Fibroblast of mammary gland (primary cell): ENCODE results near the gene TCP11.

Experiments
- DNase-seq: peaks from one replicate; pipeline ENCODE4 v3.0.0-alpha.2; 2010; ENCODE audit warnings: low read depth
- H3K4me3 ChIP-seq: 2 replicates; pipeline ENCODE4 v1.5.1; 2011; ENCODE audit warnings: low read depth, mild to moderate bottlenecking, low read length, moderate library complexity; ENCODE audit not compliant: control insufficient read depth
- TF ChIP-seq, protein P1 (sequence below): conservative IDR thresholded peaks from 2 replicates; pipeline ENCODE4 v1.5.1; 2011; ENCODE audit warnings: low read depth, low read length, inconsistent platforms; ENCODE audit not compliant: control insufficient read depth, insufficient read depth

Gene TCP11

DNA sequence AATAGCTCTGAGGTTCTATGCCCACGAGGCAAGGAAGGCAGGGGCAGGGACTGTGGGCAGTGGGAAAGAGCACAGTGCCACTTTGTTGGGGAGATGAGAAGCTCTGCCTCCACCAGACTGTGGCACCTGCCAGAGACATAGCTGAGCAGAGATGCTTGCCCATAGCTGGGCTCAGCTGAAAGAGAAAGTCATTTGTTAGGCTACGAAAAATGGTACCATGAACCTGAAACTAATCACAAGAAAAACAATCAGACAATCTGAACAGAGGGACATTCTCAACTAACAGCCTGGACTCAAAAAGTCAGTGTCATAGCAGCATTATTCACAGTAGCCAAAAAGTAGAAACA lies 32.9 kb upstream of the TCP11 start:
- DNase-seq = no peak
- TF ChIP-seq, protein P1, sequence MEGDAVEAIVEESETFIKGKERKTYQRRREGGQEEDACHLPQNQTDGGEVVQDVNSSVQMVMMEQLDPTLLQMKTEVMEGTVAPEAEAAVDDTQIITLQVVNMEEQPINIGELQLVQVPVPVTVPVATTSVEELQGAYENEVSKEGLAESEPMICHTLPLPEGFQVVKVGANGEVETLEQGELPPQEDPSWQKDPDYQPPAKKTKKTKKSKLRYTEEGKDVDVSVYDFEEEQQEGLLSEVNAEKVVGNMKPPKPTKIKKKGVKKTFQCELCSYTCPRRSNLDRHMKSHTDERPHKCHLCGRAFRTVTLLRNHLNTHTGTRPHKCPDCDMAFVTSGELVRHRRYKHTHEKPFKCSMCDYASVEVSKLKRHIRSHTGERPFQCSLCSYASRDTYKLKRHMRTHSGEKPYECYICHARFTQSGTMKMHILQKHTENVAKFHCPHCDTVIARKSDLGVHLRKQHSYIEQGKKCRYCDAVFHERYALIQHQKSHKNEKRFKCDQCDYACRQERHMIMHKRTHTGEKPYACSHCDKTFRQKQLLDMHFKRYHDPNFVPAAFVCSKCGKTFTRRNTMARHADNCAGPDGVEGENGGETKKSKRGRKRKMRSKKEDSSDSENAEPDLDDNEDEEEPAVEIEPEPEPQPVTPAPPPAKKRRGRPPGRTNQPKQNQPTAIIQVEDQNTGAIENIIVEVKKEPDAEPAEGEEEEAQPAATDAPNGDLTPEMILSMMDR = no peak
- H3K4me3 ChIP-seq = no peak overlapping the region

DNA sequence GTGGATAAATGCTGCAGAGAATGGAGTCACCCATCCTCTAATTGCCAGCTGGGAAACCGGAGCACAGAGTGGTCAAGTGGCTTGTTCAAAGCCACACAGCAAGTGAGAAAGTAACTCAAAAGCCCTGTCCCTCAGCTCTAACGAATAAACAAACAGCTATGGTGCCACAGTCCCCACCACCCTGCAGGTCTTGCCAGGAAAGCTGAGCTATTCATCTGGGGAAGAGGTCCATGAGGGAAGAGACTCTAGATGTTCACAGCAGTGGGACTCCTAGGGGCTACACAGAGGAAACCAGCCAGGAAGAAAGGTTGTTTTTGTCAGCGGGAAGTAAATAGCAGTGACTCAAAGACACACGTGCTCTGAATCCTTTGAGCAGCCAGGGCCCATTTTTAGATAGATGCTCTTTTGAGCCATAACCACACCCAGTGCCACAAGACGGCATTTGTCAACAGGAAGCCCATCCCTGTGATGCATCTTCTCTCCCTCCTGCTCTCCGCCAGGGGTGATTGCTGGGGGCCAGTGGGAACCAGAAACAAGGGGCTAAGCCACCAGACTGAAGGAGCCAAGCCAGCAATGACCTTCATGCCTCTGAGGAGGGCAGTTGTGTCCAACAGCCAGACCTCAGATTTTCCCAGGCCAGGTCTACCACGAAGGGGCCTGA lies 32.4 kb upstream of the TCP11 start:
- peak; percentile 43 for DNase-seq

DNA sequence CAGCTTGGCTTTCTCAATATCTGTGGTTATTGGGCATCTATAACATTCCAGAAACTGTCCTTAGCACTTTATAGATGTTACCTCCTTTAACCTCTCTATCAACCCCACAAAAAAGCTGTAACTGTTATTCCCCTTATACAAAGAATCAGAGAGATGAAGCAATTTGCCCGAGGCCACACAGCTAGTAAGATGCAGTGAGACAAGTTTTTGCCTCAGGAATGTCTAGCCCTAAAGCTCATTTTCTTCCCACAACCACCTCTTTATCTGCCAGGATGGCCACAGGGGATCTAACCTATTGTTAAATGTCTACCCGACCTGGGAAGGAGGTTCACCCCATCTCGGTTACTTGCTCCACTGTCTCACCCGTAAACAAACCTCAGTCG lies 31.9 kb upstream of the TCP11 start:
- TF ChIP-seq, protein P1 = no peak
- no peak for DNase-seq
- H3K4me3 ChIP-seq = no peak overlapping the region

More for the DNA sequence above, 32.4 kb upstream of the TCP11 start:
- H3K4me3 ChIP-seq = no peak overlapping the region
- TF ChIP-seq, protein P1 = no peak

DNA sequence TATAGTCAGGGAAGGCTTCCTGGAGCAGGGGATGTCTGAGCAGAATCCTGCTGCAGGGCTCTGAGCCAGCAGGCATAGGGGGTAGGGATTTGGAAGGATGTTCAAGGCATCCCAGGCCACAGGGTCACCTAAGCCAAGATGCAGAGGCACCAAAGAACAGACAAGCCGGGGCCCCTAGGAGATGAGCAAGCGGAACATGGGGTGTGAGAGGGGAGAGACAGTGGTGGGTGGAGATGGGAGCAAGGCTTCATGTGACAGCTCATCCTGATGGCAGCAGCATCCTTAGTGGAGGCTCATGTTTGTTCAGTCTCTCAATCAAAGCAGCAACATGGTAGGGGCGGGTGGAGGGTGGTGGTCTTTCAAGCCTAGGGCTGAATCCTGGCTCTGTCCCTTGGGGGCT lies 29.8 kb upstream of the TCP11 start:
- DNase-seq = no peak
- no peak overlapping the region for H3K4me3 ChIP-seq
- TF ChIP-seq, protein P1 = no peak

DNA sequence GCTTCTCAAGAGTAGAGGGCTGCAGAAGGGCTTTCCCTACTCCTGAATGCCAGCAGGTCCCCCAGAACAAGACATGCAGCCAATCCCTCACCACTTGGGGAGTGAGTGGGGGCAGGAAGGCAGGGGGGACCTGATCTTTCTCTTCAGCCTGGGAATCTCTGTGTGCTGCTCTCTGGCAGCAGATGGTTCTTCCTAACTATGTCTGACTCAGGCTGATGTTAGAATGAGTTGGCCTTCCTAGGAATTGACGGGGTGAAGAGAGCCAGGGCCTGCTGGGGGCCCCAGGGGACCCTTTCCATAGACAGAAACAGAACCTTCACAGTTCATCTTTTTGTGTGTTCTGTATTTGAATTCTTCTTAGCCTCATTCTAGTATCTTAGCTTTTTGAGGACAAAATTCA lies 29.0 kb upstream of the TCP11 start:
- TF ChIP-seq, protein P1 = no peak
- H3K4me3 ChIP-seq = no peak overlapping the region
- DNase-seq = peak; percentile 89

DNA sequence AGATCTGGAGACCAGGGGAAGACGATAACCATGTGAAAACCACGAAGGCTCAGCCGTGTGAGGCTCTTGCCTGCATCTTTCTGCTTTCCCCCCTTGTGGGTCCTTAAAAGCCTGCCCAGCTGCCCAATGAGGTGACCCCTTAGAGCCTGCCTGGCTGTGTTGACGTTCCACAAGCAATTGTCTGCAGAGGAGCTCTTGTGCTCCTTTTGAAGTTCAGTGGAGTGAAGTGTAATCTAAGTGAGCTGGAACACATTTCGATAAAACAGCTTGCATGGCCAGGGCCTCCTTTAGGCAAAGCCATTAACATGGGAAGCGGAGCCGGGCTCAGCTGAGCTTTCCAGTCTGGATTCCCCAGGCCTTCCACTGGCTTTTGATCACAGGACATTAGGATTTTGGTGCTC lies 27.3 kb upstream of the TCP11 start:
- TF ChIP-seq, protein P1 = no peak
- H3K4me3 ChIP-seq = no peak overlapping the region

DNA sequence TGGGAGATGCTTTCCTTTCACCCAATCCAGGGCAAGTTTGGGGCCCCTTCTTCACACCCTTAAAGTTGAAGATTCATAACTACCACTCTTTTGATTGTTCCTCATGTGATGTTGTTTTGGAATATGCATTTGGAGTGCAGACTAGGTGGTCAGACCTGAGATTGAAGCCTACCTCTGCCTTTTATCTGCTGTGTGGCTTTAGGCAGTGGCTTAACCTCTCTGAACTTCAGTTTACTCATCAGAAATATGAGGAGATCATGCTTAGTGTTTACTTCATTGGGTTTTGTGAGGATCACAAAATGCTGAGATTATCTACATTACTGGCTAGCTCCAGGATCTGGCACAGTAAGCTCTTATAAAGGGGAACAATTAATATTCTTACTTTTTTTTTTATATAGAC lies 26.4 kb upstream of the TCP11 start:
- no peak for DNase-seq

More for the DNA sequence above, 27.3 kb upstream of the TCP11 start:
- DNase-seq = no peak

More for the DNA sequence above, 26.4 kb upstream of the TCP11 start:
- TF ChIP-seq, protein P1 = no peak
- no peak overlapping the region for H3K4me3 ChIP-seq
